Measurements from ENCODE around the gene ETV7.

ETV7 gene

GRCh38 chr6:36319821-36320220 is 67.6 kb downstream of the ETV7 start:
- DNase-seq (ENCODE audit: low read depth), result no peak

- no peak for DNase-seq (ENCODE audit: low read depth)
Observed at GRCh38 chr6:36319436-36319762, 68.1 kb downstream of the ETV7 start.

- DNase-seq (ENCODE audit: low read depth), result no peak
Observed at GRCh38 chr6:36318690-36319435, 68.6 kb downstream of the ETV7 start.

GRCh38 chr6:36317623-36318022 is 69.8 kb downstream of the ETV7 start:
- DNase-seq (ENCODE audit: low read depth), result no peak
